HepG2 (cell line): ENCODE results near the gene UPB1. TPM values are rescaled to one million over a fixed set of nuclear protein-coding genes. Genes with fewer than 3 reads are reported as not detected.
A peak's percentile ranks its signal among the peaks of the same experiment; 100 is the strongest.

ENCODE experiments used
- GTF2F1 ChIP-seq: fragments of 150-350 bp; IDR thresholded peaks from 2 replicates; pipeline ENCODE4 v1.6.1; 2014; ENCODE audit warnings: low read length
- HNRNPLL ChIP-seq: fragments of 200-400 bp; formaldehyde crosslinking; IDR thresholded peaks from 2 replicates; pipeline ENCODE4 v1.6.1; 2017; ENCODE audit warnings: mild to moderate bottlenecking, low read depth, low read length; ENCODE audit not compliant: poor library complexity, severe bottlenecking
- MIER2 ChIP-seq: IDR thresholded peaks from 2 replicates; pipeline ENCODE4 v1.6.1; 2016; ENCODE audit warnings: missing biosample characterization, missing genetic modification reagents
- RXRB ChIP-seq: IDR thresholded peaks from 2 replicates; pipeline ENCODE4 v1.6.1; 2016; ENCODE audit warnings: borderline replicate concordance, missing genetic modification reagents, missing compliant biosample characterization
- SMARCE1 ChIP-seq: fragments of 450-650 bp; IDR thresholded peaks from 2 replicates; pipeline ENCODE4 v1.6.1; 2017; ENCODE audit warnings: borderline replicate concordance
- SMYD3 ChIP-seq: sonication (generic); formaldehyde crosslinking; IDR thresholded peaks from 2 replicates; pipeline ENCODE4 v1.8.1; 2023; ENCODE audit warnings: mild to moderate bottlenecking, missing genetic modification reagents
- SRSF1 ChIP-seq: fragments of 200-400 bp; formaldehyde crosslinking; optimal IDR thresholded peaks from 2 replicates; pipeline ENCODE3; 2017; ENCODE audit warnings: mild to moderate bottlenecking, low read depth, low read length, moderate library complexity
- XBP1 ChIP-seq: sonication (generic); formaldehyde crosslinking; IDR thresholded peaks from 2 replicates; pipeline ENCODE4 v1.5.0; 2020; ENCODE audit warnings: missing genetic modification reagents
- ZFP41 ChIP-seq: sonication (generic); formaldehyde crosslinking; IDR thresholded peaks from 2 replicates; pipeline ENCODE4 v1.4.0; 2020; ENCODE audit warnings: mild to moderate bottlenecking, missing genetic modification reagents, borderline replicate concordance
- ZNF24 ChIP-seq: fragments of 450-650 bp; IDR thresholded peaks from 2 replicates; pipeline ENCODE4 v1.6.1; 2017; ENCODE audit warnings: antibody characterized with exemption, mild to moderate bottlenecking
- ZNF331 ChIP-seq: sonication (generic); formaldehyde crosslinking; IDR thresholded peaks from 2 replicates; pipeline ENCODE4 v1.4.0; 2020; ENCODE audit warnings: missing genetic modification reagents
- ZNF513 ChIP-seq: sonication (generic); formaldehyde crosslinking; conservative IDR thresholded peaks from 2 replicates; pipeline ENCODE4 v1.5.0; 2020; ENCODE audit warnings: missing genetic modification reagents
- ZNF766 ChIP-seq: sonication (generic); formaldehyde crosslinking; IDR thresholded peaks from 2 replicates; pipeline ENCODE4 v1.5.0; 2020; ENCODE audit warnings: missing genetic modification reagents, borderline replicate concordance
- ZNF782 ChIP-seq: sonication (generic); formaldehyde crosslinking; IDR thresholded peaks from 2 replicates; pipeline ENCODE4 v1.4.0; 2020; ENCODE audit warnings: missing genetic modification reagents, mild to moderate bottlenecking, borderline replicate concordance
- polyA plus RNA-seq, 8 experiments: library from polyadenylated mRNA; depleted of rRNA in 3 of 8; stranded (reverse) in 7 of 8; unstranded in 1 of 8; fragments of >200 nt; fragmentation: Illumina TruSeq in 4 of 8; extraction: Trizol in 4 of 8; gene quantifications; 2 replicates each; pipeline versions ENCODE4 v1.2.1 to v1.2.3, GENCODE V29; 2011 to 2016; ENCODE audit warnings: low read depth in 4 of 8, missing spikeins in 1 of 8, mixed read lengths in 1 of 8; ENCODE audit not compliant: insufficient read depth in 1 of 8
- total RNA-seq, 5 experiments: library from RNA; depleted of rRNA; stranded (reverse); fragments of >200 nt; fragmentation: Illumina TruSeq; extraction: Trizol; gene quantifications; 2 replicates each; pipeline ENCODE4 v1.2.3, GENCODE V29; 2016; ENCODE audit warnings: low read depth in 1 of 5
- TF ChIP-seq, protein P1 (sequence below): sonication (generic); formaldehyde crosslinking; IDR thresholded peaks from 2 replicates; pipeline ENCODE4 v1.4.0; 2020; ENCODE audit warnings: missing genetic modification reagents, mild to moderate bottlenecking, borderline replicate concordance
- TF ChIP-seq, protein P2 (sequence below): sonication (generic); formaldehyde crosslinking; IDR thresholded peaks from 2 replicates; pipeline ENCODE4 v1.9.0; 2021; ENCODE audit warnings: missing genetic modification reagents, mild to moderate bottlenecking, borderline replicate concordance
- TF ChIP-seq, protein P3 (sequence below): sonication (generic); formaldehyde crosslinking; IDR thresholded peaks from 2 replicates; pipeline ENCODE4 v1.4.0; 2020; ENCODE audit warnings: missing genetic modification reagents
- TF ChIP-seq, protein P4 (sequence below): sonication (generic); formaldehyde crosslinking; conservative IDR thresholded peaks from 2 replicates; pipeline ENCODE4 v1.8.0; 2022; ENCODE audit warnings: low read depth, missing genetic modification reagents
- TF ChIP-seq, protein P5 (sequence below): sonication (generic); formaldehyde crosslinking; IDR thresholded peaks from 2 replicates; pipeline ENCODE4 v1.8.0; 2022; ENCODE audit warnings: missing genetic modification reagents, low read depth, mild to moderate bottlenecking, borderline replicate concordance

UPB1 gene
- total and polyA plus RNA-seq, 2 of the 13 experiments (the other 11 are each of a cell fraction or from before 2014, with no cell fraction given): 0.38 to 1.2 TPM

DNA sequence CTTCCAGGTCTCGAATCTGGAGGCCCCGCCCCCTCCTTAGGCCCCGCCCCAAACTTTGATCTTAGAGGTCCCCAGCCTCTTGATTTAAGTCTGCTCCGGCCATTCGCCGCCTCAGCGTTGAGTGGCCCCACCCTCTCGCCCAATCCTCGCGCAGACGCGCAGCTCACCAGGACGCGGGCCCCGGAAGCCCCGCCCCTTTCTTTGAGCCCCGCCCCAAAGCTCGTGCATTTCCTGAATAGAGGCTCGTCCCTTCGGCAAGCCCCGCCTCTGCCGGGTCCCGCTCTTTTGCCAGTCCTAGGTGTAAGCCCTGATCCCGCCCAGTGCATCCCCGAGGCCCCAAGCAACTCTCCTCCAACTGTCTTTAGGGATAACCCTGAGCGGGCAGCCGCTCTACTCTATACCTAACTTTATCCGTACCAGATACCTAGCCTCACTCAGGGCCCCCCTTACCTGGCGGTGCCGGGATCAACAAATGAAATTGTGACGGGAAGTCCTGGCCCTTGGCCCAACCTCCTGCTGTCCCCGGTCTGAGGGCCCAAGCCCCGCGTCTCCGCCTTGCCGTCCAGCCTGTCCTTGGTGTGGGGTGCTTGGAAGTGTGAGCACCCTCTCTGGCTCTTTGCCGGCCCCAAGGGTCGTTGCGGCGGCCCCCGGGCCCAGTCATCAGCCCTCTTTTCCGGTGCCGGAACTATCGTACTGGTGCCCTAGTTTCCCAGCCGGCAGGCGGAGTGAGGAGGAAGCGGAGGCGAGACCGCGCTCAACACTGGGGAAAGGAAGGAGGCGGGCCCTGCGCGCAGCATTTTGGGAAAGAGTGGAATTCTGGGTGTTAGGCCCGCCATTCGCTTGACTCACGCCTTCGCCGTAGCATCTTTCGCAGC is 60.3 kb downstream of the UPB1 start, which contains the start of gene SNRPD3 (continued):
- TF ChIP-seq ZNF782 (CRISPR knock-in tag) (peak; percentile 48; the same call in 1 of the 2 replicates), ZFP41 (CRISPR knock-in tag) (peak; percentile 45; the same call in 1 of the 2 replicates), GTF2F1 (peak; percentile 62; the same call in 1 of the 2 replicates), ZNF24 (0 out of 2 replicates have a peak, but pooled peaks have one; percentile 9), ZNF331 (CRISPR knock-in tag) (peak; percentile 72; the same call in 1 of the 2 replicates), SRSF1 (peak; percentile 70), XBP1 (0 out of 2 replicates have a peak, but pooled peaks have one; percentile 61), SMYD3 (peak; percentile 80; the same call in 1 of the 2 replicates), MIER2 (CRISPR knock-in tag) (0 out of 2 replicates have a peak, but pooled peaks have one; percentile 51), RXRB (CRISPR knock-in tag) (peak; percentile 81), ZNF766 (CRISPR knock-in tag) (peak; percentile 94; the same call in 1 of the 2 replicates), HNRNPLL (peak; percentile 99), ZNF513 (CRISPR knock-in tag) (peak; percentile 84; the same call in 1 of the 2 replicates), SMARCE1 (no peak)
- TF ChIP-seq, protein P1, sequence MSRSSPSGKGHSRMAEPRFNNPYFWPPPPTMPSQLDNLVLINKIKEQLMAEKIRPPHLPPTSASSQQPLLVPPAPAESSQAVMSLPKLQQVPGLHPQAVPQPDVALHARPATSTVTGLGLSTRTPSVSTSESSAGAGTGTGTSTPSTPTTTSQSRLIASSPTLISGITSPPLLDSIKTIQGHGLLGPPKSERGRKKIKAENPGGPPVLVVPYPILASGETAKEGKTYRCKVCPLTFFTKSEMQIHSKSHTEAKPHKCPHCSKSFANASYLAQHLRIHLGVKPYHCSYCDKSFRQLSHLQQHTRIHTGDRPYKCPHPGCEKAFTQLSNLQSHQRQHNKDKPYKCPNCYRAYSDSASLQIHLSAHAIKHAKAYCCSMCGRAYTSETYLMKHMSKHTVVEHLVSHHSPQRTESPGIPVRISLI (CRISPR knock-in tag): no peak; the same call in 1 of the 2 replicates
- TF ChIP-seq, protein P2, sequence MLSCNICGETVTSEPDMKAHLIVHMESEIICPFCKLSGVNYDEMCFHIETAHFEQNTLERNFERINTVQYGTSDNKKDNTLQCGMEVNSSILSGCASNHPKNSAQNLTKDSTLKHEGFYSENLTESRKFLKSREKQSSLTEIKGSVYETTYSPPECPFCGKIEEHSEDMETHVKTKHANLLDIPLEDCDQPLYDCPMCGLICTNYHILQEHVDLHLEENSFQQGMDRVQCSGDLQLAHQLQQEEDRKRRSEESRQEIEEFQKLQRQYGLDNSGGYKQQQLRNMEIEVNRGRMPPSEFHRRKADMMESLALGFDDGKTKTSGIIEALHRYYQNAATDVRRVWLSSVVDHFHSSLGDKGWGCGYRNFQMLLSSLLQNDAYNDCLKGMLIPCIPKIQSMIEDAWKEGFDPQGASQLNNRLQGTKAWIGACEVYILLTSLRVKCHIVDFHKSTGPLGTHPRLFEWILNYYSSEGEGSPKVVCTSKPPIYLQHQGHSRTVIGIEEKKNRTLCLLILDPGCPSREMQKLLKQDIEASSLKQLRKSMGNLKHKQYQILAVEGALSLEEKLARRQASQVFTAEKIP (CRISPR knock-in tag): no peak
- TF ChIP-seq, protein P3, sequence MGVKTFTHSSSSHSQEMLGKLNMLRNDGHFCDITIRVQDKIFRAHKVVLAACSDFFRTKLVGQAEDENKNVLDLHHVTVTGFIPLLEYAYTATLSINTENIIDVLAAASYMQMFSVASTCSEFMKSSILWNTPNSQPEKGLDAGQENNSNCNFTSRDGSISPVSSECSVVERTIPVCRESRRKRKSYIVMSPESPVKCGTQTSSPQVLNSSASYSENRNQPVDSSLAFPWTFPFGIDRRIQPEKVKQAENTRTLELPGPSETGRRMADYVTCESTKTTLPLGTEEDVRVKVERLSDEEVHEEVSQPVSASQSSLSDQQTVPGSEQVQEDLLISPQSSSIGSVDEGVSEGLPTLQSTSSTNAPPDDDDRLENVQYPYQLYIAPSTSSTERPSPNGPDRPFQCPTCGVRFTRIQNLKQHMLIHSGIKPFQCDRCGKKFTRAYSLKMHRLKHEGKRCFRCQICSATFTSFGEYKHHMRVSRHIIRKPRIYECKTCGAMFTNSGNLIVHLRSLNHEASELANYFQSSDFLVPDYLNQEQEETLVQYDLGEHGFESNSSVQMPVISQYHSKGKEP (CRISPR knock-in tag): peak; percentile 71
- TF ChIP-seq, protein P4, sequence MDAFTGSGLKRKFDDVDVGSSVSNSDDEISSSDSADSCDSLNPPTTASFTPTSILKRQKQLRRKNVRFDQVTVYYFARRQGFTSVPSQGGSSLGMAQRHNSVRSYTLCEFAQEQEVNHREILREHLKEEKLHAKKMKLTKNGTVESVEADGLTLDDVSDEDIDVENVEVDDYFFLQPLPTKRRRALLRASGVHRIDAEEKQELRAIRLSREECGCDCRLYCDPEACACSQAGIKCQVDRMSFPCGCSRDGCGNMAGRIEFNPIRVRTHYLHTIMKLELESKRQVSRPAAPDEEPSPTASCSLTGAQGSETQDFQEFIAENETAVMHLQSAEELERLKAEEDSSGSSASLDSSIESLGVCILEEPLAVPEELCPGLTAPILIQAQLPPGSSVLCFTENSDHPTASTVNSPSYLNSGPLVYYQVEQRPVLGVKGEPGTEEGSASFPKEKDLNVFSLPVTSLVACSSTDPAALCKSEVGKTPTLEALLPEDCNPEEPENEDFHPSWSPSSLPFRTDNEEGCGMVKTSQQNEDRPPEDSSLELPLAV: no peak
- TF ChIP-seq, protein P5, sequence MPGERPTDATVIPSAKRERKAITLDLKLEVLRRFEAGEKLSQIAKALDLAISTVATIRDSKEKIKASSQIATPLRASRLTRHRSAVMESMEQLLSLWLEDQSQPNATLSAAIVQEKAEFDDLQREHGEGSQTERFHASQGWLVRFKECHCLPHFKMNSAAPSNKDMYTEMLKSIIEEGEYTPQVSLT (CRISPR knock-in tag): peak; percentile 58; the same call in 1 of the 2 replicates
